Stimulated activated CD4-positive, alpha-beta T cell treated with anti-CD3 and anti-CD28 coated beads, Interleukin-4, amount 100 ng/mL, for 1 hour (primary cell): ENCODE data around the gene EPB41.
"Not testable (repeated sequence)": the region's sequence is repeated elsewhere in the genome, so short reads cannot be mapped to it uniquely, and the experiment has no call there.

Source experiments
- DNase-seq: peaks from one replicate; pipeline ENCODE4 v3.0.0-alpha.2; 2020

Gene EPB41

DNA sequence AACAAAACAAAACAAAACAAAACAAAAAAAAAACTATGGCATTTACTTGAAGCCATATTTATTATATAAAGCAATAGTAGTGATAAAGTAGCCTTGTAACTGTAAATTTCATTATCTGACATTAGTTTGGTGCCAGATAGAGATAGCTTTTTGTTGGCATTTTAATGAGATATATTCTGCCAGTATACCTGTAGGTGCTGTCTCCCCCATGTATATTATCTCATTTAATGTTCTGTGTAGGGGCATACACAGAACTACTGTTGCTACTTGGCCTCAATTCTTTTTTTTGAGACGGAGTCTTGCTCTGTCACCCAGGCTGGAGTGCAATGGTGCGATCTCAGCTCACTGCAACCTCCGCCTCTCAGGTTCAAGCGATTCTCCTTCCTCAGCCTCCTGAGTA, 141.9 kb downstream of the EPB41 start:
- DNase-seq: no peak

DNA sequence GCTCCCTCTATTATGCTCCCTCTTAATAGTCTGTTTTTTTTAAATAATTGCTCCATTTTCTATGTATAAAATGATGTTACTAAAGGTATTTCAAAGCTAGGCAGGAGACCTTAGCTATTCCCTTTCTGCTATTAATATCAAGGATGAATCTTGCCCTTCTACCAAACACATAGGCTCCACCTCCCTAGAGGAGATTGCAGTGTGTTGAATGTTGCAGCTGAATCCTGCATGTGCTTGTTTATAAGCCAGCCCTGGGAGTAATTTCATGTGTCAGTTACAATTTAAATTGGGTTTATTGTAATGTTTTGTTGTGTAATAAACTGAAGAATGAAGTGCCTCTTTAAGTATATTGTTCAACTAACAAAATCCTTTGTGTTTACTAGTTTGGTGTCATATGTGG, 143.3 kb downstream of the EPB41 start:
- no peak for DNase-seq

DNA sequence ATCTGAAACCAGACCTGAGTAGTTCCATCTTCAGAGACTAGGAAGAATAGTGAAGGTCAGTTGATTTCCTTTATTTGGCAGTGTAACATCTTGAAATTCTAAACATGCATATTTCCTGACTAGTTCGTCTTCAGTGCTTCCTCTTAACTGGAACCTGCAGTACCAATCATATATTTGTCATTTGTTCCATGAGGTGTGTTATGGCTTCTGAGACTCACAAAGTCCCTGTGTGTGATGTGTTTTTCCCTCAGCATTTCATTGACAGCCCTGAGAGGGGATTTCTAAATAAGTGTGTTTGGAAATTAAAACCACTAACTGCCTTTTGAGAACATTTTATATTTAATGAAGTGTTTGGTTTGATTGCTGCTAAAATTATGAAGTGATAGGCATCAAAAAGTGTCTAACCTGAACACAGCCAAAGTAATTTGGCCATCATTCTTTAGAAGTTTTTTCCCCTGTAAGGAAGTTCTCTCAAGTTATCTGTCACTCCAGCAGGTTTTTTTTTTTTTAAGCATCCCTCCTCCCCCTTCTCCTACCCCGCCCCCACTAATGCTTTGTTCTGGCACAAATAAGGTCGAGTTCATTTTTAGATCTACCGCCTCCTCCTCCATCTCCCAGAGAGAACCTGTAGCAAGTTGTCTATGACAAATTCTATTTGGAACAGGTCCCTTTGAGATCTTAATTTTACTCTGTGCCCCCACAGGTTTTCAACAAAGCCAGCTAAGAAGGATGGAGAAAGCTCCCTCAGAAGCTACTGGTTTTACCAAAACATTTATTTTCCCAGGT, 148.0 kb downstream of the EPB41 start:
- DNase-seq: peak; percentile 24

DNA sequence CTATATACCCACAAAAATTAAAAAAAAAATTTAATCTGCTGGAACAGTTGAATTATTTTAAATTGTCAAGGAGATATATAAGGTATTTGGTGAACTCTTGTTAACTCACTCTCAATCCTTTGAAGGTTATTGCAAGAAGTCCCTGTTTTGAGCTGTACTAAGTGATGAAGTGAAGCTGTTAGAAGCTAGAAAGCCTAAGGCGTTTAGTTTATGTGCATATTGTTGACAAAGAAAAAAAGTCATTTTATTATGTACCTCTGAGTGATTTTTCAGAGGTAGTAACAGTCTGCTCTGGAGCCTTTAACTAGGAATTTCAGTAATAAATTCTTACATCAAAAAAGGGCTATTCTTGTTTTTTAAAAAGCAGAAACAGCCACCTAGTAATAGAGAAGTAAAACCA, 149.7 kb downstream of the EPB41 start:
- no peak for DNase-seq

DNA sequence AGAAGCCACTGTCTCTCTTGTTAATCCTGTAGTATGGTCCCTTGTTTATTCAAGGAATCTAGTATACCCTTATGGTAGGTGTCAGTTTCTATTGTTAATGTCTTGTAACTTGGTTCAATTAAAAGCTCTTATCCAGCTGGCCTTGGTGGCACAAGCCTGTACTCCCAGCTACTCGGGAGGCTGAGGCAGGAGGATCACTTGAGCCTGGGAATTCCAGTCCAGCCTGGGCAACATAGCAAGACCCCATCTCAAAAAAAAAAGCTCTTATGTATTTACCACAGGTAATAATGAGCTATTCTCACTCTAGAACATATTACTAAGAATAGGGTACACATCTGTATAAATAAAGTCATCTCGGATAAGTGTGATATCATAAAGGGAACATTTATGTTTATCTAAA, 162.8 kb downstream of the EPB41 start:
- no peak for DNase-seq

DNA sequence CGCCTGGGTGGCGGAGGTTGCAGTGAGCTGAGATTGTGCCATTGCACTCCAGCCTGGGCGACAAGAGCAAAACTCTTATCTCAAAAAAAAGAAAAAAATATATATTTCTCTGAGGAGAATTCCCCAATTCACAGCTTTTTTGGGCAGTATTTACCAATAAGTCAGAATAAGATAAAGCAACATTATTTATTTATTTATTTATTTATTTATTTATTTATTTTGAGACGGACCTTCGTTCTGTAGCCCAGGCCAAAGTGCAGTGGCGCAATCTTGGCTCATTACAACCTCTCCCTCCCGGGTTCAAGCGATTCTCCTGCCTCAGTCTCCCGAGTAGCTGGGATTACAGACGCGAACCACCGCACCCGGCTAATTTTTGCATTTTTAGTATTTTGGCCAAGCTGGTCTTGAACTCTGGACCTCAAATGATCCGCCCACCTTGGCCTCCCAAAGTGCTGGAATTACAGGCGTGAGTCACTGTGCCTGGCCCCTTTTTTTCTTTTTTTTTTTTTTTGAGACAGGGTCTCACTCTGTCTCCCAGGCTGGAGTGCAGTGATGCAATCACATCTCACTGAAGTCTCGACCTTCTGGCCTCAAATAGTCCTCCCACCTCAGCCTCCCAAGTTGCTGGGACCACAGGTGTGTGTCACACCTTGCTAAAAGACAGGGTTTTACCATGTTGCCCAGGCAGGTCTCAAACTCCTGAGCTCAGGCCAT, 165.7 kb downstream of the EPB41 start:
- not testable (repeated sequence) for DNase-seq

DNA sequence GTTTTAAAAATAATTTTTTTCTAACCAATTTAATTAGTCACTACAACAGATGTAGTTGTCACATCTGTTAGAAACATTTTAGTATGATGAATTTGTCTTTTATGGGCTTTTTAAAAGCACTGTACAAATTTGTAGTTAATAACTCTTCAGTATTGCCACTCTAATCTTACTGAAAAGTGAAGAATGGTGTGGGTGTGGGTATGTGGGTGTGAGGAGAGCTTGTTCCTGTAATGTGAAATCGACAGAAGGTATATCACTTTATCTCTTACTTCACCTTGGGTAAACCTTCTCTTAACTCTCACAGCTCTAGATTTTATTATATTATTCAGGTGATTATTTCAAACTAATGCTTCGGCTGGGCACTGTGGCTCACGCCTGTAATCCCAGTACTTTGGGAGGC, 166.8 kb downstream of the EPB41 start:
- DNase-seq: no peak

DNA sequence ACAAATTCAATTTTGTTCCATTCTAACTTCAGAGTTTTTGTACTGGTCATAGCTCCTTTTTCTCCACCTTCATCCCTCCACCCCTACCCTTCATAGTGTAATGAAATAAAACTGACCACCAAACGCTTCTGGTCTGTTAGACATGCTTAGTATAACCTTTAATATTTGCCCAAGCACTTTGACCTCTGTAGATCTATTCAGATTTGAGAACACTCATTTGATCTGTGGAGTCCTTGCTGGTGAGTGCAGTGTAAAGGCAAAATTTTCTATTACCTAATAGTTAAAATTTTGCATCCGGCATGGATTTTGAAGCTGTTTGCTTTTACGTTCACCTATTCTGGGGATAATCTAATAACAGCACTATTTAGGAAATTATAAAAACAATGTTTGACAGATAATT, 168.2 kb downstream of the EPB41 start:
- no peak for DNase-seq

DNA sequence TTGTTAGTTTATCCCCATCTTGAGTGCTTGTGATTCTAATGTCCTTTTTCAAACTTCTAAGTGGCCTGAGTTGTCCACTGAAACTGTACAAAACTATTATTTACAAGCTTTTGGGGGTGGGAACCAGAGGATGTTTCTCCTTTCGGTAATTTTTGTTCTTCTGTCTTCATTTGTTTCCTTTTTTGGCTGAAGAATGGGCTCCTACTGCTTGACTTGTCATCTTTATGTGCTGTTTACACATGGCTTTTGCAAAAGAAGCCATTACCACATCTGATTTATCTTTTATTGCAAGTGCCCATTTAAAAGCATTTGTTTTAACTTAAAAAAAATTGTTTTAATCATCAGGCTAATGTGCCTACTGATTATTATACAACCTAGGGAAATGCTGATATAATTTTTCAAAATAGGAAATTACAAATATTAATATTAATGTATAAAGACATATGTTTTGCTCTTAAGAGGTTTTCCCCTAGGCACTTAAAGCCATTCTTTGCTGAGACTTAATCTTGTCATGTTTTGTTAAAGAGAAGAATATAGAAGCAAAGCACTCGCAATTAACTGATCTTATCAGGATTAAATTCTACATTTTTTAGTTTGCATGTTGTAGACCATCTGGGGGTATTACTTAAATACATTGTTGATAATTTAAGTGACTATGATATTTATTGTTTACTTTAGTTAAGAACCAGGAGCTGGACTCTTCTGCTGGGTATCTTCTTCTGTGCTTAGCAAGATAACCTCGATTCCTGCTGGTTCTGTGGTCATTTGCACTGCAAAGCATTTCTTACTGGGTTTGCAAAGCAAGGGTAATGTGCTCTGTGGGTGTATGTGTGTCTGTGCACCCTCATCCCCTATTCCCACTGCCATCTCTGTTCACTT, 169.2 kb downstream of the EPB41 start:
- DNase-seq: no peak

DNA sequence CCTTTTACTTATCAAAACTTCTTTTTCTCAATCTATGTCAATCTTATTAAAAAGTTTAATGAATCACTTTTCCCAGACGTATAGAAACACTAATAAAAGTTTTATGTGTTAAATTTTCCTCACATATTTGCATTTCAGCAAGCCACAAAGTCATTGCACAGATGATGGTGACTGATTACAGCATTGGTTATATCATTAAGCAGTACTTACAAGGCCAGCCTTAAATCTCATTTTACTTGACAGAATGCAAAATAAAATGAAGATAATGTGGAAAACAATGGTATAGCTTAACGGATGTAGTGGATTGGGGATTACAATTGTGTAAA, 169.8 kb downstream of the EPB41 start:
- DNase-seq: no peak

DNA sequence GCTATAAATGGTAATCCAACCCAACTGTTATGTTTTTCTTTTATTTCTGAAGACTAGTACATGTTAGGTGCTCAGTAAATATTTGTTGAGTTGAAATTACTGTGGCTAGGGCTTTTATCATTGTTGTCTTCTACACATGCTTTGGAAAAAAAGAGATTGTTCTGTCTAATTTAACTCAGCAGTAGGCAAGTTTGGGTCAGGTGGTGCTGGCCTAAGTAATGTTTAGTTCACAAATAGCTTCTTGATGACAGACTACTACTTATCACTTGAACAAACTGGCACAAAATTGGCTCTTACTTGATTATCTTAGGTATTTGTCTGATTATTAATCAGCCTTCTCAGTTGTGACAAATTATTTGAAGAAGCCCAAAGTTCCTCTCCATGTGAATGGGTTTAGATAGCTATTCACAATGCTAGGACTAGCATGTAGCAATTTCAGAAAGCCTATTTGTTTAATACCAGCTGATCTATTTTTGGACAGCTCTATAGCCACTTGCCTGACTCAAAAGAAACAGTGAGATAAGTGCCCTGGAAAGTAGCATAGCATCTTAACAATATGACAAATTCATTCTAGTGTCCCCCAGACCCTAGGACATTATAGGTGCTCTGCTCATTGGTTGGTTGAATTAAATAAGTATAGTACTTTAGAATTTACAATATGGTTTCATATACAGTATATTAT, 176.7 kb downstream of the EPB41 start:
- DNase-seq: no peak

DNA sequence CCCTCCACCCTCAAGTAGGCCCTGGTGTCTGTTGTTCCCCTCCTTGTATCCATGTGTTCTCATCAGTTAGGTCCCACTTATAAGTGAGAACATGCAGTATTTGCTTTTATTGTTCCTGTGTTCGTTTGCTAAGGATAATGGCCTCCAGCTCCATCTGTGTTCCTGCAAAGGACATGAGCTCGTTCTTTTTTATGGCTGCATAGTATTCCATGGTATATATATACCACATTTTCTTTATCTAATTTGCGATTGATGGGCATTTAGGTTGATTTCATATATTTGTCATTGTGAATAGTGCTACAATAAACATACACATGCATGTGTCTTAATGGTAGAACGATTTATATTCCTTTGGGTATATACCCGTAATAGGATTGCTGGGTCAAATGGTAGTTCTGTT, 178.3 kb downstream of the EPB41 start:
- not testable (repeated sequence) for DNase-seq

DNA sequence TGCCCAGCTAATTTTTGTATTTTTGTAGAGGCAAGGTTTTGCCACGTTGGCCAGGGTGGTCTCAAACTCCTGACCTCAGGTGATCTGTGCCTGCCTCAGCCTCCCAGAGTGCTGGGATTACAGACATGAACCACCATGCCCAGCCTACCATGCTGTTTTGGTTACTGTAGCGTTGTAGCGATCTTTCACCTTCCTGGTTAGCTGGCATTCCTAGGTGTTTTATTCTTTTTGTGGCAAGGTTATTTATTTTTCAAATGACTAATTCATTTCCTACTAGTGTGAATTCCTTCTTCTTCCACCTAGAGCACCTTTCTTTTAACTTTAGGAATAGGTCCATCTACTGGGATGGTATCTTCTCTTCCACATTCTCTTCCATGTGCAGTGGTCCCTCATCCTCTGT, 180.1 kb downstream of the EPB41 start:
- DNase-seq: no peak

DNA sequence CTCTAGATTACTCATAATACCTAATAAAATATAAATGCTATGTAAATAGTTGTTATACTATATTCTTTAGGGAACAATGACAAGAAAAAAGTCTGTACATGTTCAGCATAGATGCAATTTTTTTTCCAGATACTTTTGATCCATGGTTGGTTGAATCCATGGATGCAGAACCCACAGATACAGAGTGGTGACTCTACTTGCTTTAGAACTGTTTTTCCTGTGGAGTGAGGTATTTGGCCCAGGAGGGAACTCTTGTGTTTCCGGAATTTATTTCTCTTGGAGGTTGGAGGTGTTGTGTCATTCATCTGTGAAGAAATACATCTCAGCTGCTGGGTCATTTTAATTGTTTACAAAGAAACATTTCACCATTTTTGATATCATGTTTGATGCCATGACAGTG, 180.6 kb downstream of the EPB41 start:
- DNase-seq: no peak

DNA sequence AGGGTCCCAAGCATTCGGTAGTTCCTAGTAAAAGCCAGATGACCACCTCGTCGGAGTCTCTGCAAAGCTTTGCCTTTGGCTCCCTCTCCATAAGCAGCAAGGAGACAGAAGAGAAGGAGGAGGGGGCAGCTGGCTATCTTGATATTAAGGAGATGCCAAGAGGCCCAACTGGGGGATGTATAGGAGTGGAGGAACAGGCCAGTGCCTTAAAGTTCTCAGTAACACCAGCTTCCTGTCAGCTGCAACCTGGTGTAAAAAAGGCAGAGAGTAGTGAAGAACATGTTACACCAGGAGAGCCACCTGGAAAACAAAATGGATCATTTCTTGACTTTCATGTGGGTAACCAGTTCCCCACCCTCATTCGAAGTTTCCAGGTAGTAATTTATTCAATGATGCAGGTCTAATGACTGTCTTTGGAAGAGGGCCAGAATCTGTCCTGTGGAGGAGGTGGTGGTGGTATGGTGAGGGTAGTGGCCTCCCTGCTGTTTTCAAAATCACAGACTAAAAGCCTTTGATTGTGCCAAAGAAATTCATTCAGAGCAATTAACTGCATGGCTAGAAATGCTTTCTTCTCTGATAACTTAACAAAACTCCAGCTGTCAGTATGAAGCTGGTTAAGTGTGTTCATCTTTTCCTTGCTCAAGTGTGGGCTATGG, 182.0 kb downstream of the EPB41 start:
- DNase-seq: no peak

DNA sequence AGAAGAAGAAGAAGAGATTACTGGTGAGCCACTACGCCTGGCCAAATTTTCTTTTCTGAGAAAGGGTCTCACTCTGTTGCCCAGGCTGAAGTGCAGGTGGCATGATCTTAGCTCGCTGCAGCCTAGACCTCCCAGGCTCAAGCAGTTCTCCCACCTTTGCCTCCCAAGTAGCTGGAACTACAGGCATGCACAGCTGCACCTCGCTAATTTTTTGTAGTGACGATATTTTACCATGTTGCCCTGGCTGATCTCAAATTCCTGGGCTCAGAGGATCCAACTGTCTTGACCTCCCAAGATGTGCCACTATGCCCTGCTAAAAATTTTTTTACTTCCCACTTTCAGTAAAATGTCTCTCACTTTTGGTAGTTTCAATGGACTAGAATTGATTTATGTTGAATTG, 184.9 kb downstream of the EPB41 start:
- no peak for DNase-seq

DNA sequence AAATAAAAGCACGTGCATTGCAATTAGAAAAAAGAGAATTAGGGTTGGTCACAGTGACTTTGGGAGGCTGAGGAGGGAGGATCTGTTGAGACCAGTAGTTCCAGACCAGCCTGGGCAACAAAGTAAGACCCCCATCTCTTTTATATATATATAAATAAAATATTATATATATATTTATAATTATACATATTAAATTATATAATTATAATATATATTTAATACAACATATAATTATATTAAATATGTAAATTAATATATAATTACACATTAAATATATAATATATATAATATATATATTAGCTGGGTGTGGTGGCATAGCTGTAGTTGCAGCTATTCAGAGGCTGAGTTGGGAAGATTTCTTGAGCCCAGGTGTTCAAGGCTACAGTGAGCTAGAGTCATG, 186.1 kb downstream of the EPB41 start:
- DNase-seq: no peak

DNA sequence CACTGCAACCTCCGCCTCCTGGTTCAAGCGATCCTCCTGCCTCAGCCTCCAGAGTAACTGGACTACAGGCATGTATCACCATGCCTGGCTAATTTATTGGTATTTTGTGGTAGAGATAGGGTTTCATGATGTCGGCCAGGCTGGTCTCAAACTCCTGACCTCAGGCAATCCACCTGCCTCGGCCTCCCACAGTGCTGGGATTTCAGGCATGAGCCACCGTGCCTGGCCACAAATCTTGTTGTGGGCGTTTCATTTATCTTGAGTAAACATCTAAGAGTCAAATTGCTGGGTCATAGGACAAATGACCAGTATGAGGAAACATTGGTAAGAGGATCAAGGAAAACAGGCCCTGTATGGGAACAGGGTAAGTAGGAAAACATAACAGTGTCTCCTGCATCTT, 191.5 kb downstream of the EPB41 start:
- DNase-seq: no peak

DNA sequence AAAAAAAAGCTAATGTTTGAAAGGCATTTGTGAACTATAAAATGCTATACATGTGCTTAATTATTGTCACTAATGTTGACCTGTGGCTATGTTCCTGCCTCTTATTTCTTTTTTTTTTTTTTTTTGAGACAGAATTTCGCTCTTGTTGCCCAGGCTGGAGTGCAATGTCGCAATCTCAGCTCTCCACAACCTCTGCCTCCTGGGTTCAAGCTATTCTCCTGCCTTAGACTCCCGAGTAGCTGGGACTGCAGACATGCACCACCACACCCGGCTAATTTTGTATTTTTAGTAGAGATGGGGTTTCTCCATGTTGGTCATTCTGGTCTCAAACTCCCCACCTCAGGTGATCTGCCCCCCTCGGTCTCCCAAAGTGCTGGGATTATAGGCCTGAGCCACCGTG, 193.7 kb downstream of the EPB41 start:
- not testable (repeated sequence) for DNase-seq

DNA sequence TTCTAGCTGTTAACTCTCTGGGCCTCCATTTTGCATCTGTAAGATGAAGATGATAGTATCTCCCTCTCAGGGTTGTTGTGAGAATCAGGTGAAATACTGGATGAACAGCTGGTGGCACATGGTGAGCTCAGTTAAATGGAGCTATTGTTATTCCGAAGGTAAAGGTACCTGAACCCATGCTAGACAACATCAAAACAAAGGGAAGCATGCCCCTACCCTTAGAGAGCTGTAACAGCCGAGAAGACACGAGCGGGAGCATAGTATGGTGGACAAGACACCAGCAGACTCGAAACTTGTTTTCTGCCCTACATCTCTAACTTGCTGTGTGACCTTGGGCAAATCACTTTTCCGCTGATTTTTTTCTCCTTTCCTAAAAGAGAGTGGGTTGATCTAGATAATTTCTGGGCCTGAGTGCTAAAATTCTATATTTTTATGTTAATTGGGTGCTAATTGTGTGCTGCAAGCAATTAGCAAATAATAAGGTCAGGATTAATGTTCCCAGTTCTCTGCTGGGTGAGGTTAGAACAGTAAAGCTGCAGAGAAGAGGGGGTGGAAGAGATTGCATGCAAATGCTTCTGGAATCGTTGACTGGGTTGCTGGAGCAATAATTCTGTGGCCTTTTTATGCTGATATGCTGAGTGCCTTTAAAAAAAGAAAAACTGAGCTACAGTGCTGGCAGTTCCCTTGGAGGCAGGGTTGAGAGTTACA, 198.5 kb downstream of the EPB41 start:
- DNase-seq: no peak

DNA sequence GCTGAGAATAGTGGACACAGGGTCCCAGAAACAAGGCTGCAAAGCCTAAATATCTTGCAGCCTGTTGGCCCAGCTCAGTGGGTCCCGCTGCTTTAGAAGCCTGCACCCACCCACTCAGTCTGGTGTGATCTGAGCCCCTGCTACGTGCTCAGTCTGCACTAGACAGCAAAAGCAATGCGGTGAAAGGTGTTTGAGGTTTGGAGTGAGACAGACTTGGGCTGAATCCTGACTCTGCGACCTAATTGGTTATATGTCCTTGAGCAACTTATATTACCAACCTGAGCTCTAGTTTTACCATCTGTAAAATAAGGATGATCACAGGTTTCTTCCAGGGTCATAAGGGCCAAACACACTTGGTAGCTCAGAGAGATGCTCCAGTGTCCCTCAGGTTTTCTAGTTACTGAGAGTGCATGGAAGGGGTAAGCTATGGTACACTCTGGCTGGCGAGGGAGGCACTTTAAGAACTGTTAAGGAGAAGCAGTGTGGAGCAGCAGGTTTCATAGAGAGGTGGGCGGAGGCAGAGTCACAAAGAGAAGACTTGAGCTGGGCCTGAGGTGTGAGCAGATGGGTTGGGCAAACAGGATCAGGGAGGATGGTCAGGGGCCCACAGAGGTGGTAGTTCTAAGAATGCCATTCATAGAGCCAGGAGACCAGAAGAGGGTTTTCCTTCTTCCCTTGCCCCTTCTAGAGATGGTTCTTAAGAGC, 199.2 kb downstream of the EPB41 start:
- no peak for DNase-seq
